GM18858 (cell line): Measurements from ENCODE around the gene VSIG10.
"Not testable (repeated sequence)": the region's sequence is repeated elsewhere in the genome, so short reads cannot be mapped to it uniquely, and the experiment has no call there.

ENCODE experiments used
- ATAC-seq: cut with Tn5 transposase; IDR thresholded peaks from one replicate; pipeline ENCODE4 v1.9.1; 2021; ENCODE audit not compliant: unreplicated experiment

Gene VSIG10

GRCh38 chr12:118034429-118035189 is 69.2 kb downstream of the VSIG10 start:
- ATAC-seq = no peak

- no peak for ATAC-seq
Observed at GRCh38 chr12:118033902-118034301, 69.9 kb downstream of the VSIG10 start.

- ATAC-seq = no peak
Observed at GRCh38 chr12:118033323-118033722, 70.5 kb downstream of the VSIG10 start.

GRCh38 chr12:118032188-118032587 is 71.6 kb downstream of the VSIG10 start:
- no peak for ATAC-seq

GRCh38 chr12:118029166-118029565 is 74.6 kb downstream of the VSIG10 start:
- ATAC-seq = no peak

- ATAC-seq = no peak
Observed at GRCh38 chr12:118025168-118025567, 78.6 kb downstream of the VSIG10 start.

GRCh38 chr12:118023301-118023860 is 80.4 kb downstream of the VSIG10 start:
- no peak for ATAC-seq

- no peak for ATAC-seq
Observed at GRCh38 chr12:118022728-118023109, 81.1 kb downstream of the VSIG10 start.

- not testable (repeated sequence) for ATAC-seq
Observed at GRCh38 chr12:118022097-118022727, 81.6 kb downstream of the VSIG10 start.

GRCh38 chr12:118020036-118020435 is 83.8 kb downstream of the VSIG10 start:
- no peak for ATAC-seq

GRCh38 chr12:118017926-118018325 is 85.9 kb downstream of the VSIG10 start:
- ATAC-seq = no peak

- peak; percentile 96 for ATAC-seq
Observed at GRCh38 chr12:118016424-118017264, 87.2 kb downstream of the VSIG10 start, which contains the start of gene RFC5. Gene RFC5 (plus strand): TSS chr12:118016703. CDS start chr12:118016828, 125 bp downstream.

- ATAC-seq = no peak
Observed at GRCh38 chr12:118015944-118016343, 87.9 kb downstream of the VSIG10 start.

- ATAC-seq = no peak
Observed at GRCh38 chr12:118015306-118015705, 88.5 kb downstream of the VSIG10 start.
